ENCODE results near the gene MAPK12. TPM values are rescaled to one million over a fixed set of nuclear protein-coding genes. Genes with fewer than 3 reads are reported as not detected.

MAPK12 gene
- polyA plus RNA-seq, 1 experiment = 51.4 TPM

DNA sequence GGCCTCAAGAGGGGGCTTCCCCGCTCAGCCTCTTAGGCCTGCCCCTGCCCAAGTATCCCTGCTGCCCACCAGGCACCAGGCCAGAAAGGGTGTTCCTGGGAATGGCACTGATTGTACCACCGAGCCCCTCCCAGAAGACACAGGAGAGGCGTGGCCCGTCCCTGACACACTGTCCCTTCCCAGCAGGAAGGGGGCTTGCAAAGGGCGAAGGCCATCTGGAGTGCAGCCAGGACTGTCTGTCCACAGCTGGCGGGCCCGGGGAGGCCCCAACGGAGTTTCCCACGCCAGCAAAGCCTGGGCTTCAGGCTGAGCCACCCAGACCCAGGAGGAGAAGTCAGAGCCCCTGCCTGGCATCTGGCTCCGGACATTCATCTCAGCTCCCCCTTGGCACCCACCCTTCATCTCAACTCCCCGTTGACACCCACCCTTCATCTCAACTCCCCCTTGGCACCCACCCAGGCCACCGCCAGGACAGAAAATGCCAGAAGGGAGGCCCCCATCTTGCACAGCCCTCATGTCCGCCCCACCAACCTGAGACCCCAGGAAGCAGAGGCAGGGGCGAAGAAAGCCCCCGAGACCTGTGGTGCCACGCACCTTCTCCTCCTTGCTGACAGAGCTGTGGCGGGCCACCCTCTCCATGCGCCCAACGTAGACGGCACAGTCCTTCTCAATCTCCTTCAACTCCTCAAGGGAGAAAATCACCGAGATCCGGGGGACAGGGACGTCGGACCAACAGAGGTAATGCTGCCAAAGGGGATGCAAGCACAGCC is 36.1 kb downstream of the MAPK12 start:
- Histone ChIP-seq H3K27me3 (ENCODE audit: control insufficient read depth, insufficient read depth, low read length) (no peaks in the 10 kb centered on the region), H3K36me3 (ENCODE audit: control insufficient read depth, insufficient read depth, low read length) (peaks cover 37% of the 10 kb centered on the region), H3K4me3 (ENCODE audit: low read depth, low read length) (no peak overlapping the region)
- ChIA-PET POLR2A (no interaction called here), CTCF (interaction anchor here (1.1 kb wide), 2 partner anchors 10 to 12 kb away, joined by 3 to 4 read pairs; no protein-coding TSS in a partner anchor)
- TF ChIP-seq, protein P1, sequence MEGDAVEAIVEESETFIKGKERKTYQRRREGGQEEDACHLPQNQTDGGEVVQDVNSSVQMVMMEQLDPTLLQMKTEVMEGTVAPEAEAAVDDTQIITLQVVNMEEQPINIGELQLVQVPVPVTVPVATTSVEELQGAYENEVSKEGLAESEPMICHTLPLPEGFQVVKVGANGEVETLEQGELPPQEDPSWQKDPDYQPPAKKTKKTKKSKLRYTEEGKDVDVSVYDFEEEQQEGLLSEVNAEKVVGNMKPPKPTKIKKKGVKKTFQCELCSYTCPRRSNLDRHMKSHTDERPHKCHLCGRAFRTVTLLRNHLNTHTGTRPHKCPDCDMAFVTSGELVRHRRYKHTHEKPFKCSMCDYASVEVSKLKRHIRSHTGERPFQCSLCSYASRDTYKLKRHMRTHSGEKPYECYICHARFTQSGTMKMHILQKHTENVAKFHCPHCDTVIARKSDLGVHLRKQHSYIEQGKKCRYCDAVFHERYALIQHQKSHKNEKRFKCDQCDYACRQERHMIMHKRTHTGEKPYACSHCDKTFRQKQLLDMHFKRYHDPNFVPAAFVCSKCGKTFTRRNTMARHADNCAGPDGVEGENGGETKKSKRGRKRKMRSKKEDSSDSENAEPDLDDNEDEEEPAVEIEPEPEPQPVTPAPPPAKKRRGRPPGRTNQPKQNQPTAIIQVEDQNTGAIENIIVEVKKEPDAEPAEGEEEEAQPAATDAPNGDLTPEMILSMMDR (IDR thresholded peaks at IDR 0.05; ENCODE audit: insufficient read depth, low read depth, low read length) = no peak
- no peak for DNase-seq (ENCODE audit: low read depth)

DNA sequence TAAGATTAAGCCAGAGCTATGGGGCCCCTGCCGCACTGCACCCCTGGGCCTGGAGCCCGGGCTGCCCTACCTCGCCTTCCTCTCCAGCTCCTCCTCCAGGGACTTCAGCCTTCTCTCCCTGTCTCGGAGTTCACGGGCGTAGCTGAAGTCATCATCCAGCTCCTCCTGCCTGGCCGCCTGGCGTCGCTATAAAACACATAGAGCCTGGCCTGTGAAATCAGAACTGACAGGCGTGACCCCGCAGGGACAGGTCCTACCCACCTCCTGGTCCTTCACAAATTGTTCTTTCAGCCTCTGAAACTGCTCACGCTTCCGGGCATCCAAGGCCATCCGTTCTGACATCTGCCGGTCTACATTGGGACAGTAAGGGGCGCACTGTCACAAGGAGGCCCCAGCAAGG is 37.4 kb downstream of the MAPK12 start:
- Histone ChIP-seq H3K36me3 (ENCODE audit: control insufficient read depth, insufficient read depth, low read length) (peaks cover 44% of the 10 kb centered on the region), H3K27me3 (ENCODE audit: control insufficient read depth, insufficient read depth, low read length) (no peaks in the 10 kb centered on the region), H3K4me3 (ENCODE audit: low read depth, low read length) (no peak overlapping the region)
- CTCF ChIA-PET = interaction anchor here (1.1 to 1.4 kb wide), 3 partner anchors 8 to 17 kb away, joined by 3 to 5 read pairs (median 3); no protein-coding TSS in a partner anchor
- DNase-seq (ENCODE audit: low read depth) = no peak
- POLR2A ChIA-PET = no interaction called here
- TF ChIP-seq, protein P1 (IDR thresholded peaks at IDR 0.05; ENCODE audit: insufficient read depth, low read depth, low read length) = no peak

DNA sequence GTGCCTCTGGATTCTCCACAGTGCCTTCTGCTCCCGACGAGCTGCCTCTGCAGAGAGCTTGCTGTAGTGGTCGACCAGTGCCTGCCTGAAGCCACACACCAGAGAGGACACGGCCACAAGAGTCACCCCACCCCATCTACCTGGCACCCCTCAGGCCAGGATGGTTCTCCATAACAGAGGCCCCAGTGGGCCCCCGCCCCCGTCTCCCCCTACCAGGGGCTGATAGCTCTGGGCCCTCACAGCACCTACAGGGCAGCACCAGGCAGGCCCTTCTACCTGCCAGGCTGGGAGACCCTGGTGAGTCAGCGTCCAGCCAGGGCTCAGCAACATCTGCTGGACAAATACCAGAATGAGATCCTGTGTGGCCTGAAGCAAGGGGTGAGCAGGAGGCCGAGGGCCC is 39.0 kb downstream of the MAPK12 start:
- H3K27me3 ChIP-seq (ENCODE audit: control insufficient read depth, insufficient read depth, low read length) = no peaks in the 10 kb centered on the region
- no peak for DNase-seq (ENCODE audit: low read depth)
- ChIA-PET CTCF (interaction anchor here (1.0 to 1.3 kb wide), 2 partner anchors 12 to 16 kb away, joined by 3 to 4 read pairs; no protein-coding TSS in a partner anchor), POLR2A (no interaction called here)
- H3K36me3 ChIP-seq (ENCODE audit: control insufficient read depth, insufficient read depth, low read length) = peaks cover 57% of the 10 kb centered on the region
- TF ChIP-seq, protein P1 (IDR thresholded peaks at IDR 0.05; ENCODE audit: insufficient read depth, low read depth, low read length) = no peak
- no peak overlapping the region for H3K4me3 ChIP-seq (ENCODE audit: low read depth, low read length)

DNA sequence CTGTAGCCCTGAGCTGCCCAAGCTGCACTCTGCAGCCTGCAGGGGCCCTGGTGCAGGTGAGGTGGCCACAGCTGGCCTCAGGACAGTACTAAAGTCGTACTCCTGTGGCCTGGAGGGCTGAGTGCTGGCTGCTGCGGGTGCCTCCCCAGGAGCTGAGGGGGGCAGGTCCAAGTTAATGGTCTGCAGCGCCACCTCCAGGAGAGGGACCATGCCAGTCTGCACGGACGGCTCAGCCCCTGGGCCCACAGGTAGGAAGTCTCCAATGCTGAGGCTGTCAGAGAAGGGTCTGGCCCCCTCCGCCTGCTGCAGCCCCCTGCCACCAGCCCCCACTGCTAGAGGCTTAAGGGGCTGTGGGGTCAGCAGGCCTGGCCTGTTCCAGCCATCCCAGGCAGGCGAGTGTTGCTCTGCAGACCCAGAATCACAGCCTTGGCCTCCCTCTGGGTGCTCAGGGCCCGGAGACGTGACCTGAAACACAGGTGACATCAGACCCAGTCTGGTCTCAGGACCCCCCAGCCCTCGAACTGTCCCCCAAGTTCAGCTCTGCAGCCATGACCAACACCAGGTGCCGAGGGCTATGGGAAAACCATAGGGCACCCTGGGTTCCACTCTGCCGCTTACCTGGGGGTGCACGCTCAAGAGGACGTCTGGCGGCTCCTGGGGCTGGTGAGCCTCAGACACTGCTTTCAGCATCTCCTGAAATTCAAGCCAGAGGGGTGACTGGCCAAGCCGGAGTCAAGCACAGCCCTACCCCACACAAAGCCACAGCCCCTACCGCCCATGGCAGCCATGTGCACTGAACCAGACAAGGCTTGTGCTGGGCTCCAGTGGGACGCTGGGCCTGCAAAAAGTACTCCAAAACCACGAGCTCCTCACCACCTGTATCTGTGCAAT is 39.8 kb downstream of the MAPK12 start:
- ChIA-PET POLR2A (interaction anchor here (0.6 kb wide), 2 partner anchors 10 to 11 kb away, joined by 4 read pairs; no protein-coding TSS in a partner anchor), CTCF (interaction anchor here (1.0 to 2.0 kb wide), 3 partner anchors 11 to 17 kb away, joined by 3 to 6 read pairs (median 4); no protein-coding TSS in a partner anchor)
- no peak overlapping the region for H3K4me3 ChIP-seq (ENCODE audit: low read depth, low read length)
- TF ChIP-seq, protein P1 (IDR thresholded peaks at IDR 0.05; ENCODE audit: insufficient read depth, low read depth, low read length) = no peak
- H3K27me3 ChIP-seq (ENCODE audit: control insufficient read depth, insufficient read depth, low read length) = no peaks in the 10 kb centered on the region
- DNase-seq (ENCODE audit: low read depth) = no peak
- H3K36me3 ChIP-seq (ENCODE audit: control insufficient read depth, insufficient read depth, low read length) = peaks cover 63% of the 10 kb centered on the region
